Non-pigmented ciliary epithelial cell (primary cell): Measurements from ENCODE around the gene SLC2A4.

Experiments used
- DNase-seq: peaks from one replicate; pipeline ENCODE4 v3.0.0-alpha.2; 2010; ENCODE audit warnings: low read depth

Gene SLC2A4

DNA sequence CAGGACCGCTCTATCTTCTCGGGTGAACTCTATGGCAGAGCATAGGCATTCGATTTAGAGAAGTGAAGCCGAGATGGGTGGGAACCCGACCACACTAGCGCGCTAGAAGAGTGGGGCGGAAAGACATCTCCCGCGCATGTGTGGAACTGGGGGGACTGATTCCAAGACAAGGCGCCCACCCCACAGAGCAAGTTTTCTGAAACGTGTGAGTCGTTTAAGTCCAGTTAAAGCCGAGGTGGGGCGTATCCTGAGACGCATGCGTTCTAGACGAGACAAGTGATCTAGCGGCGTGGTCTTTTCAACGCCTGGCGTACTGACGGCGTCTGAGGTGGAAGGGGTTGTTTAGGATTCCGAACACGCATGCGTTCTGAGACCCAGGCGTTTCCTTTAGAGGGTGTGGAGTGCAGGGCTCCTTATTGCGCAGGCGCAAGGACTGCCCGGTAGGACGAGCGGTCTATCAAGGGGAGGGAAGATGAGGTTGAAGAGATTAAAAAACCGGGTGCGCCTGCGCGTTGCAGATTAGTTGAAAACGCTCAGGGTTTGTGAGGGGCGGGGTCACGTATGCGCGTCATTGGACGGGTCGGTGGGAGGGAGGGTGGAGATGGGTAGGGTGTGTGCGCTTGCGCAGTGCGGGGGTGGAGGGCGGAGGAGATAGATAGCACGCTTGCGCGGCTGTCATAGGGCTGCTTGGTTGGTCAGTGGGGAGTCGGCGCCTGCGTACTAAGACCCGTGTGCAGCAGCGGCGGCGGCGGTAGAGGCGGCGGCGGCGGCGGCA, 25.6 kb downstream of the SLC2A4 start, which contains the start of gene EIF5A:
Gene EIF5A (plus strand): TSS at position 718 of the 775 bp plus-strand sequence. CDS start 2,008 bp downstream, outside the sequence.
- peak; percentile 100 for DNase-seq

DNA sequence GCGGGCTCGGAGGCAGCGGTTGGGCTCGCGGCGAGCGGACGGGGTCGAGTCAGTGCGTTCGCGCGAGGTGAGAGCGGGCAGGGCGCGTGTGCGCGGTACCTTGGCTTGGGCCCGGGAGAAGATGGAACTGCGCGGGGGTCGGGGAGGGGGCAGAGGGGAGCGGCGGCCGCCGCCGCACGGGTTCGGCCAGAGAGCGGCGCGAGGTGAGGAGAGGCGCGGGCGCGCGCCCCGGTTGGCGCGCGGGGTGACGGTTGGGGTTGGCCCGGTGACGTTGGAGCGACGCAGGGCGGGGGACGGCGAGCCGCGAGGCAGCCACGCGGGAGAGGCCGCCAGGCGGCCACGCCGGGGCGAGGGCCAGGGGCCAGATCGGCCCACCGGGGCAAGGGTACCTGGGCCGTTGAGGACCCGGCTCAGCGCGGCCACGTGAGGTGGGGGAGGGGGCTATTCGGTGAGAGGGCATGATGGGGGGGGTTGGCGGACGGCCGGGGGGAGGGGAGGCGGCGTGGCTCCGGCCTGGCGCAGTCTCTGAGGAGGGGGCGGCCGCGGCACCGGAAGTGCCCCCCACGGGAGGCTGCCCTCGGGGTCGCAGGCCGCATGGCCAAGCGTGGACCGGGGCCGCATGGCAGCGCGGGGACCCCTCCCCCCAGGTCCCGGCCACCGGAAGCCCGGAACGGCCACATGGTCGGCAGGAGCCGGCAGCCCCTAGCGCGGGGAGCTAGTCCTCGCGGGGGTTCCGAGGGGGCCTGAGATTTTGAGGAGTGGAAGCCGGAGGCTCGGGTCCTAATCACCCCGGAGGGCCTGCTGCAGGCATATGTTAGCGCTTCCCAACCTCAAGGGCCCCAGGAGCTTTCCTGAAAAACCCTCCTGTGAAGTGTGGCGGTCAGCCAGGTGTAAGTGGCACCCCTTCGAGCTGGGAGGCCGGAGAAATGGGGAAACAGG, 26.4 kb downstream of the SLC2A4 start:
- DNase-seq, result no peak

DNA sequence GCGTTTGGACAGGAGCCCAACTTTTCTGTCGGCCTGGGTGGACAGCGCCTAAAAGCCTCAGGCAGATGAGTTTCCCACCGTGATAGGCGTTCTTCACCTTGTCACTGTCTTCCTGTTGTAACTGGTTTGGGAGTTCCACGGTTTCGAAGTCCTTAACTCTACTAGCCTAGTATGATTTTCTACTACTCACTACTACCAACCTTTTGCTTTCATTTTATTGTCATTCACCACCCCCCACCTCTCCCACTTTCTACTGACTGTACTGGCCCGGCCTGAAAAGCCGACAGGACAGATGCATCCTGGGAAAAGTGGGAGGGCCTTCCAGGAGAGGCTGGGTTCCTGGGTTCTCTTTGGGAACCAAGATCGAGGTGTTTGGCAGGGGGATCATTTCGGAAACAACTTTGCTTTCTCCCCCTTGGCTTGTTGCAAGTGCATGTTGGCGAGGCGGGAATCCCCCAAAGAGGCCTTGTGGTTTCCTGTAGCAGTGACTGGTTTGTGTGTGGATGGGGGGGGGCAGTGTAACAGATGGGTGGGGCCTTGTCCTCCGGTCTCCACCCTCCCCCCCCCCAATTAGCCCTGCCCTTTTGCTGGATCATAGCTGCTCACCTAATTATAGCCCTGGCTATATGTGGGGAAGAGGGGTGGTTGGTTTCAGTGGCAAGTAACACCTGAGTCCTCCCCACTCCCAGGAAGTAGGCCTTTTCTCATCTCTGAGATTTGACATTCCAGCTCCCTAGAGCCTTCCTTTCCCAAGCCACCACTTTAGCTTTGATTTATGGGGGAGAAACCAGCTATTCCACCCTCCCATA, 27.3 kb downstream of the SLC2A4 start:
- peak; percentile 45 for DNase-seq

DNA sequence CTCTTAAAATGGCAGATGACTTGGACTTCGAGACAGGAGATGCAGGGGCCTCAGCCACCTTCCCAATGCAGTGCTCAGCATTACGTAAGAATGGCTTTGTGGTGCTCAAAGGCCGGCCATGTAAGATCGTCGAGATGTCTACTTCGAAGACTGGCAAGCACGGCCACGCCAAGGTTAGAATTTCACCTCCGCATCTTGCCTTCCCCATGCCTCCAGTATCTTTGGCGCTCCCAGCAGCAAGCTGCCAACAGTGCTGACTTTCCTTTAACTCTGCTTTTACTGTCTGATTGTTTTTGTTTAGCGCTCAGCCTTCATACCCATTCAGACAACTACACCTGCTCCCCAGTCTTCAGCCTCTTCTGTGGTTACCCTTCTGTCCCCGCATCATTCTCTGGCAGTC, 28.1 kb downstream of the SLC2A4 start:
- no peak for DNase-seq

DNA sequence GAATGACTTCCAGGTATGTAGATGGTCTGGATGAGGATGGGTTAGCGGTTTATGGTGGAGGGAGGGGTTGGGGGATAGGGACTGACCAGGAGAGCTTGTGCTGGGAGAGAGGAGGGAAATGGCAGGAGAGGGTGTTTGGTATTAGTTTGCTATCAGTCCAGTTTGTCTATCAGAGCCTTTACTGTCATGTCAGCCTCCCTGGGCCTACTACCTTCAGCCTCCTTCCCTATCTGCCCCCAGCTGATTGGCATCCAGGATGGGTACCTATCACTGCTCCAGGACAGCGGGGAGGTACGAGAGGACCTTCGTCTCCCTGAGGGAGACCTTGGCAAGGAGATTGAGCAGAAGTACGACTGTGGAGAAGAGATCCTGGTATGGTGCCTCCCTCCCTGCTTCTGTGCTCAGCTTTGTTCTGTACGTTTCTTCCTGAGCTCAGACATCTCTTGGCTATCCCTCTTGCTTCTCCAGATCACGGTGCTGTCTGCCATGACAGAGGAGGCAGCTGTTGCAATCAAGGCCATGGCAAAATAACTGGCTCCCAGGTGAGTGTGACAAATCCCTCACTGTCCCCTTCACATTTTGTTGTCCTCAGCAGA, 29.7 kb downstream of the SLC2A4 start:
- DNase-seq, result no peak

DNA sequence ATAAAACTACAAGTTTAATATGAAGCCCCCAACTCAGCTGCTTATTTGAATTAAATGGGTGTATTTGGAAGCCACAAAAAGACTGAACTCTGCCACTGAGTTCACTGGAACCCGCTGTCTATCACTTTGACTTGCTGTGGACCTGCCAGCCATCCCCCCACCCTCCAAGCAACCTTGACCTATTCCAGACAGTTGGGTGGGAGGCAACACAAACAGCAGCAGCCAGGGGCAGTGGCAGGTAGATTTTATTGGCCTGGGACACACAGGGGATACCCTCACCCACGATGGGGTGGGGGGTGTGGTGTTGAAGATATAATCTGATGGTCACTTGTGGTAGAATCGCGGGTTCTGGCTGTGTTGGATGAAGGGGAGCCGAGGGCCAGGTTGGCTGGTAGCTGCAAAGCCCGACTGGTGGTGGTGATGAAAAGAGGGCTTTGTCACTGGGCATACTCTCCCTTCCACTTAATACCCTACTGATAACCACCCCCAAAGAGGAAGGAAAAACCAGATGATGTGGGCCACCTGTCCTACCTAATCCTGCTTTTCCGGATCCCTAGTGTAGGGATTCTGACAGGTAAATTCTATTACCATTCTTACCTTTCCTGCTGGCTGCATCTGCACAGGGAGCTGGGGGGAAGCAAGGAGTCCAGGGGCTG, 31.0 kb downstream of the SLC2A4 start:
- no peak for DNase-seq

DNA sequence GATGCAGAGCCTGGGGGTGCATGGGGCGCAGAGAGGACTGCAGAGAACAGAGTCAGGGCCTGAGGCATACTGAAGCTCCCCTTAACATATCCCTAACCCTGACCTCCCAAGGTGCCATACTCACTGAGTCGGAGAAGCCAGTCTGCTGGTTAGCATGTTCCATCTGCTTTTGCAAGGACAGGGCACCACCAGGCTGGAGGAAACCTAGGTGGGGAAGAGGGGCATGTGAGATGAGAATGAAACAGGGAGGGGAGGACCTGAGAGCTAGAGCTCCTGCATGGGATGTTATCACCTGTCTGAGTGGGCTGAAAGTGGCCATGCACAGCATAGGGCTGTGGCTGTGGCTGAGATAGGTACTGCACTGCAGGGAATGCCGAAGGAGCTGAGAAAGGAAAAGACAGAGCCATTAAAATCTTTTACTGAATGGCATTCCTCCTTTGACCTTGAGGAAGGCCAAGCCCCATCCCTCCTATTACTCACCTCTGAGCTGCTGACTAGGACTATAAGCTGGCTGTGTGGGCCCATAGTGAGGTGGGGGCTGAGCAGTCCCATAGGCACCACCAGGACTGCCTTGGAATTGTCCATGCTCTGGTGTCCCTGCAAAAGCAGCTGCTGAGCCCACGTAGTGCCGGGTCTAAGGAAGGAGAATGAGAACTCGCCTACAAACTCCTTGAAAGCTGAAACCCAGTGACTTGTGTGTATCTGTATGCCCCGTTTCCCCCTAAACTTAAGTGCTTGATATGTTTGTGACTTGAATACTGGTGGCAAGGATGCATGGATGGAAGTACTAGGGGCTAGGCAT, 31.8 kb downstream of the SLC2A4 start:
- DNase-seq, result no peak

DNA sequence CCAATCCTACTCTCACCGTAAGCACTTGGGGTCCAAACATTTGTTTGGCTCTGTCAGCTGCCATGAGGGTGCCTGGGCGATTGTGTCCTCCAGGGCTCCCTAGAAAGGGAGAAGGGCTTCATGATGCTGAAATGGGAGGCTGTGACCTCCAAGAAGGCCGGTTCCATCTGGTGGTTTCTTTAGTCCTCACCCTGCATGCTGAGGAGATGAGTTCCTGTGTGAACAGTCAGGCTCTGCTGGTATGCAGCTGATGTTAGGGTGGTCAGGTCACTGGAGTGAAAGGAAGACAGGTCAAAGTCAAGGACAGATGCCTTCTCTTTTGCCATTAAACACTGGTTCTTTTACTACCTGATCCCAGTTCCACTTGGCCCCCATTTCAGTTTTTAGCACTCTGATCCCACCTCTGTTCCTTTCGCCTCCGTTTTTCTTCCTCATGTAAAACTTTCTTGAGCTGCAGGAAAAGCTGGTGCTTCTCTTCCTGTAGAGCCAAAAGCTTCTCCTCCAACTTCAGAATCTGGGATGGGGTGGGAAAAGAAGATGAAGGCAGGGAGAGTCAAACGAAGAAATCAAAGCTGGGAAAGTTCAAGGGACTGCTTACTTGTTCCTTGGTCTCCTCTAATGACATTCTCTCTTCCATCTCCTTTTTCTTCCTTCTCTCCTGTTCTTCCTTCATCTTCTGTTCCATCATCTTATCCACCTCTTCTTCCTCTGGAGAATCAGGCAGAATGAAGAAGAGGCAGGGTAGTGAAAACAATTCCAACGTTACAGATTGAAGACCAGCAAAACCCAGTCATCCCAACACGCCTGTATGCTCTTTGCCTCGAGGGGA, 32.6 kb downstream of the SLC2A4 start:
- DNase-seq, result no peak

DNA sequence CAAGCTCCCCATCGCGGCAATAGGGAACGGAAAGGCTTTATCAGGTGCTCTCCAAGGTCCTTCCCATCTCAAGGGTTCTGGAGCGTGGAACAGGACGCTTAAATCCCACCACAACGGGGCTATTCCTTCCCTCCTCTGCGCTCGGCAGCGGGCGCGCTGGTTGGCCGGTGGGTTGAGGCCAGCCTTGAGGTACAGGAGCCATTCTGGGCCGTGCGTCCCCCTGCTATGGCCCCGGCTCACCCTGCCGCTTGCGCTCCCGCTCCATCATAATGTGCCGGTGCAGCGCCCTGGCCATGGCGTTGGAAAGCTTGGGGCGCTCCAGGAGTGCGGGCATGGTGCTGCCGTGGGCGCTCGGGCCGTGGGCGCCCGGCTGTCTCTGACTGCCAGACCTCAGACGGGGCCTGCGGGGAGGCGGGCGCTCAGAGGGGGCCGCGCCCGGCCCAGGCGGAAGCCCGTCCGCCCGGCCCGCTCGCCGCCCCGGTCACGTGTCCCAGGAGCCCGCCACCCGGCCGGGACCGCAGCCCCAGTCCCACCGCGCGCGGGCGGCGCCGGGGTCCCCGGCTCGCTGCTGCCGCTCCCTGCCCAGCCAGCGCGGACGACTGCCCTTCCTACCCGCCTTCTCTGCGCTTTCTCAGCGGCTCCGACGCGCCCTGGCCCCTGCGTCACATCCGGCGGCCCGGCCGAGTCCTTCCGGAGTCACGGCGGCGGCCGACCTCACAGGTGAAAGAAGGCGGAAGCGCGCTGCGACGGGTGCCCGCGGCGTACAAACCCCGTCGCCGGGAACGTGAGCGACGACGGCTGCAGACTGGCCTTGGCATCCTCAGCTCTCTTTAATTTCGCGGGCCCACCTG, 33.4 kb downstream of the SLC2A4 start, which contains the start of gene GPS2:
Gene GPS2 (minus strand): TSS at position 642 of the 851 bp plus-strand sequence. CDS start 308 bp downstream, at position 334.
- DNase-seq, result peak; percentile 26

DNA sequence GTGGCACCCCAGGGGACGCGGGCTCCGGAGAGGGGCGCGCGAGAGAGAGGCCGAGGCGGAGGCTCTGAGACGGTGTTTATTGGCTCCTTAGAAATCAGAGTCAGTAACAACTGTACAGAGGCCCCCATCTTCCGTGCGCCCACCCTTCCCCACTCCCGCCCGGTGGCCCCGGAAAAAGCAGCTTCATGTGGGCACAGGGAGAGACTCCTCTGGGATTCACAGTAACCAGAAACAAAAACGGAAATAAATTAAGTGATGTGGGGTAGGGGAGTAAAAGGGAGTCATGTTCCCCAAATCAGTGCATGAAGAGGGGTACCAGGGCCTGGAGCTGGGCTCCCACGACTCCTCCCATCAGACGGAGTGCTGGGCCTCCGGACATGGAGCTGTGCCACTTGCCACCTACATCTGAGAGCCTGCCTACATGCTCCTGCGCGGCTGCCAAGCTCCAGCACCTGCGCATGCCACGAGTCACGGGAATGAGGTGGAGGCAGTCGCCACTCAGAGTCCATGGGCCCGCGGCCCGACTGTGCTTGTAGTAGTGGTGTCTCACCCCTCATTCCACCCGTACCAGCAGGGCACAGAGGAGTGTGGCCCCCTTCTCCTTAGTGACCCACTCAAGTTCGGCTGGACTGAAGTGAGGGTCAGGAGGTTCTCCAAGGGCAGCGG, 34.2 kb downstream of the SLC2A4 start:
- no peak for DNase-seq

DNA sequence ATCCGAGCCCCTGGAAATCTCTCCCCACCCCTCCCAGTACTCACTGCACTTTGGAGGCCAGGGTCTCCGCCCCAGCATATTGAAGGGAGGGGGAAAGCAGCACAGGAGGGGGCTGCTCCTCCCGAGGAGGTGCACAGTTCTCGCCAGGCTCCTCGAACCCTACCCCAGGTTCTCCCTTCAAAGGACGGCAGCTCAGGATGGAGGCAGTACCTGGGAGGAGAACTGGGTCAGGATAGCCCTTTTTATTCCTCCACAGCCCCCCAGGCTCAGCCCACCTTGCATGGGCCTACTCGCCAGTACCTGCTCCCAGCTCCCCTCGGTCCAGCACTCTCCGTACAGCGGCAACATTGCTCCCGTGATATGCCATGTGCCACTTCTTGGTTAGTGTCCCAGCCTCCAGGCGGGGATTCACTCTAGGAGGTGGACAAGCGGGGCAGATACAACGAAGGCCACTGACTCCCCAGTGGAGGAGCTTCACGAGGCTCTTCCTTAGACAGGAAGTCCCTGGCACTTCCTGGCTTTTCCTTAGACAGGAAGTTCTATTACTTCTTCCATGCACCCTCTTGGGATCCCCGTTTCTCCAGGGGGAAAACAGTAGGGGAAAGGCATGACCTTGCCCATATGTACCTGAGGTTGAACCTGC, 35.8 kb downstream of the SLC2A4 start:
- DNase-seq, result no peak

DNA sequence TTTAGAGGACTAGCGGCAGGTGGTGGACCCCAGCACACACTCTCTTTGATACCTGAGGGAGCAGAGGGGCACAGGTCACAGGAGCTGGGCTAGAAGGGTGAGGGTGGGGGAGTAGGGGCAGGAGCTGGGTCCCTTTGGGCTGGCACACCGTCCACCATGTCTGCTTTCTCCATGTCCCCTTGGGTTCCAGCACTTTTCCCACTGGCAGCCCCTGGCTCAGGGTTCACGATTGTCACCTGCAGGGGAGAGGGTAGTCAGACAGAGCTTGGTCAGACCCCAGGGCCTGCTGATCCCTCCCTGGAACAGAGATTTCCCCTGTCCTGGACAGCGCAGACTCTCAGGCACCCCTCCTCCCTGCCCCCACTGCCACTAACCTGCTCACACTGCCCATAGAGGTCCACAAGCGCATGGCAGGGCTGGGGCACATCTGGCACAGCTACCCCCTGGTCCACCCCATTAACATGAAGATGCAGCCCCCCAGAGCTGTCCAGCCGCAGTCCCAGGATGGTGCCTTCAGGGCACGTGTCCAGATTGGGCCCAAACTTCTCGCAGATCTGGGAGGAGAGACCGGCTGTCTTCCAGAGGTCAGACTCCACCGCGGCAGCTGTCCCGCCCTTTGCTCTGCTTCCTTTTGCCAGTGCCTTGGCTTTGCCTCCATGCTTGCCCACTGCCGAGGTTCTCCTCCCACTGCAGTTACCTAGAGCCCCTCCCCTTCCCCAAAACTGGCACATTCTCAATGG, 36.8 kb downstream of the SLC2A4 start:
- DNase-seq, result no peak

DNA sequence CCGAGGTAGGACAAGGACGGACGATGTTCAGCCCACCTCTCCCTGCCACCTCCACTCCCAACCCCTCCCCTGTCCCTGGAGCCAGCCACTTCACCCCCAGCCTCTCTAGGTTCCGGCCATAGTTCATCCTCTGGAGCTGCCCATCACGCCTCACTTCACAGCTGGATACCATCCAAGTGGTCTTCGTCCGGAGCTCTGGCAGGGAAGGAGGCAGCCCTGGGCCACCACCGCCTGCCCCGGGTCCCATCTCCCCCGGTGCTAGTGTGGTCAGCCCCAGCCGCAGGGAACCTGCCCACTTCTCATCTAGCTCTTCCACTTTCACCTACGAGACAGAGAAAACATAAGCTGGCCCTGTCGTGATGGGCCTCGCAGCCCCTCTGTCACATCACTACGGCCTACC, 39.9 kb downstream of the SLC2A4 start:
- DNase-seq, result no peak

DNA sequence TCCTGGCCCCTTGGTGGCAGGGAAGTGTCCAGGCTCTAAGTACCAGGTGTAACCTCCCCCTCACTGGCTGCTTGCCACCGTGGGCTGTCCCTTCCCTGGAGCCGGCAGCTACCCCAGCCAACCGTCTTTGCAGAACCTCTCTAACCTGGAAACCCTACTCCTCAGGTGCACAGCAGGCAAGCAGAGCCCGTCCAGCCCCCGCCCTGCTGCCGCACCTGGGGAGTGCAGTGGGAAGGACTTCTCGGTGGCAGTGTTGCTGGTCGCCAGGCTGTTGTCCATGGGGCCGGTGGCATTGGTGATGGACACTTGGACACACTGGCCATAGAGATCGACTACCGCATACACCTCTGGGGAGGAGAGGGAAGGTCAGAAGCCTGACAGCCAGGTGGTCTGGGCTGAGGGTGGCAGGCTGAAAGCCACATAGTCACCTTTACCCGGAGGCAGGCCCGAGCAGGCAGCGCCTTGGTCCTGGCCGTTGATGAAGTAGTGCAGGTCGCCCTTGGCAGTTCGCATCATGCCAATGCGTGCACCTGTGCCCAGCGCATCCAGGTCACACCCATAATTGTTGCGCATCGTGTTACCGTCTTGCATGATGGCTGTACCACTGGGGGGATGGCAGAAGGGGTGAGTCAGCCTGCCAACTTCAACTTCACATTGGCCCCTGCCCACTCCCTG, 41.1 kb downstream of the SLC2A4 start:
- DNase-seq, result no peak

DNA sequence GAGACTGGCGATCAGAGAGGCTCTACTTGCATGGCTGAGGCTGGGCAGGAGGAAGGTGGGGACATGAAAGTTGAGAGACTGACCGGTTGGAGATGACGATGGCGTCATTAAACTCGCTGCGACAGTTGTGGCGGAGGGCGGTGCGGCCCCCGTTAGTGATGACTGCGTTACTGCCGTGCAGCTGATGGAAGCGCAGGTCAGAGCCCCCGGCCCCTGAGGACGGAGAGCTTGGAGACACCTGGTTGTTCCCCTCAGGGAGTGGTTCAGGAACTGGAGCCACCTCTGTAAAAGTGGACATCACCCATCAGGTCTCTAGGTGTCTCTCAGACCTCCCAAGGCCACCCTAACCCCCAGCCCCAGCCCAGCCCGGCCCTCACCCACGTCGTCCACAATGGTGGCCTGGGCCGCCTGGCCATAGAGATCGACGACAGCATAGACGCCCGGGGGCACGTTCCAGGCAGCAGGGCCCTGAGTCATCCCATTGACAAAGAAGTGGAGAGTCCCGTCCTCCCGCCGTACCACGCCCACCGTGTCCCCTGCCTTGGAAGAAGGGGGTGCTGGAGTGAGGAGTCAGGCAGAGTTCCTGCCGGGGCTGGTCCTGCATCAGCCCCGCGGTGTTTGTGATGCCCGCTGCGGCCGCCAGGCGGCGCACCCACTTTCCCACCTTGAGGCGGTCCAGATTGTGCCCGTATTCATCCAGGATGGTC, 42.4 kb downstream of the SLC2A4 start:
- no peak for DNase-seq
